Left lung (tissue), 10 donors: Measurements from ENCODE around the gene SMC3. TPM values are rescaled to one million over a fixed set of nuclear protein-coding genes. Genes with fewer than 3 reads are reported as not detected.

Experiments
- ATAC-seq: fragments of 200-7000 bp; cut with Tn5 transposase; one replicate; pipeline ENCODE4 v1.9.1; 2020; ENCODE audit warnings: moderate library complexity
- DNase-seq, 4 donors: peaks; one replicate each; pipeline ENCODE4 v3.0.0-alpha.2; 2013 to 2020
- H3K27ac ChIP-seq, 2 donors: fragments of 200-600 bp; sonication (generic) in 1 of 2; one replicate each; pipeline versions ENCODE4 v1.5.0 to v1.8.0; 2020 to 2021
- H3K27me3 ChIP-seq, 2 donors: fragments of 200-600 bp; sonication (generic) in 1 of 2; one replicate each; pipeline versions ENCODE4 v1.5.0 to v1.8.0; 2020 to 2021
- H3K36me3 ChIP-seq, 2 donors: fragments of 200-600 bp; sonication (generic) in 1 of 2; one replicate each; pipeline versions ENCODE4 v1.5.0 to v1.8.0; 2020 to 2021
- H3K4me1 ChIP-seq, 2 donors: fragments of 200-600 bp; one replicate each; pipeline ENCODE4 v1.8.0; 2021
- H3K4me3 ChIP-seq, 2 donors: fragments of 200-600 bp; sonication (generic) in 1 of 2; one replicate each; pipeline versions ENCODE4 v1.5.0 to v1.8.0; 2020 to 2021; ENCODE audit warnings: mild to moderate bottlenecking in 1 of 2
- H3K9me3 ChIP-seq, 2 donors: fragments of 200-600 bp; sonication (generic) in 1 of 2; one replicate each; pipeline versions ENCODE4 v1.5.0 to v1.8.0; 2020 to 2021
- CTCF ChIP-seq, 2 donors: fragments of 200-600 bp; sonication (generic) in 1 of 2; IDR thresholded peaks; one replicate each; pipeline versions ENCODE4 v1.5.0 to v1.8.0; 2021; ENCODE audit warnings: antibody characterized with exemption in 2 of 2
- intact Hi-C, 2 donors: fragments of 100-400 bp; cut with DNase I; formaldehyde crosslinking; loops; one replicate each; pipeline versions ENCODE4 v1.11.2 to v1.14.2; 2022
- polyA plus RNA-seq, 6 donors: library from polyadenylated mRNA; unstranded; fragments of 120-200 nt; gene quantifications; one replicate each; pipeline ENCODE4 v1.2.1, GENCODE V29; 2013; ENCODE audit not compliant: insufficient read length in 6 of 6
- total RNA-seq, 2 donors: library from RNA; stranded (reverse); fragmentation: NEBNext Ultra II Directional; extraction: Animal tissue kit (Norgen Biotek cat#: 25700); gene quantifications; one replicate each; pipeline ENCODE4 v1.2.1, GENCODE V29; 2021
- donor health status: DM: no; HTN: yes; CAD: no.
- donor health status: DM: no; HTN: no; CAD: no.

SMC3 gene
- total and polyA plus RNA-seq, 8 donors = 26.6 to 94.4 (median 77.6) TPM

DNA sequence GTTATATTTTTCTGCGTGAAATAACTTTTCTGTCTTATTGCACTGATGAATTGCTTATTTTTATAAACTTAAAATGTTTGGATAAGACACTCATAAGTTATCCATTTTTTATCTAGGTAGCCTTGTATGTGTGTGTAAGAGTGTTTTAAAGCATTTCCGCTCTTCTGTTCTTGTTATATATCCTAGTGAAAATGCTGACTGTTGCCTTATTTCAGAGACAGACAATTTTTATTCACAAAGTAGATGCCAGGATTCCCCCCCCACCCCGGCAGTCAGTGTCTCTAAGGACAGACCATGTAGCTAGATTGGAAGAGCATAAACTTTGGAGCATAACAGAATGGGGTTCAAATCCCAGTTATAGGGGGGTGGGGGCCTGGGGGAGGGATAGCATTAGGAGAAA lies 1.6 kb downstream of the SMC3 start:
- H3K4me3 ChIP-seq = peak overlapping the region in 1 of 2 donors; percentile 100

DNA sequence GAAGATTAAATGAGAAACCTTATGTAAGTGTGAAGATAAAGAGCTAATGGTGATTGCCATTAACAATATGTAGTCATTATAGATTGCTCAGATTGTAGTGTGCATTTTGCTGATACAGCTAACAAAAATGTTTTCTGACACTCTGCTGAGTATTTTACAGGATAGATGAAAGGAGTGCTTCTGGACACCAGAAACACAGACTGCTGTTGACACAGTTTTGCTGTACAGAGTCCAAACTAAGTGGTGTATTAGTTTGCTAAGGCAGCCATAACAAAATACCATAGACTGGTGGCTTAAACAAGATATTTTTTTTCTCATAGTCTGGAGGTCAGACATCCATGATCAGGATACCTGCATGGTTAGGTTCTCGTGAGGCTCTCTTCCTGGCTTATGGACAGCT lies 2.2 kb downstream of the SMC3 start:
- H3K27me3 ChIP-seq = no peaks in the 10 kb centered on the region
- H3K4me1 ChIP-seq = peaks cover 4 to 48% of the 10 kb centered on the region in 2 donors
- ATAC-seq (no peak), DNase-seq (no peak)
- intact Hi-C loops = no loop called here
- no peak overlapping the region for H3K4me3 ChIP-seq
- TF ChIP-seq CTCF (IDR thresholded peaks at IDR 0.05) = no peak
- H3K36me3 ChIP-seq = no peaks in the 10 kb centered on the region
- H3K9me3 ChIP-seq = no peaks in the 10 kb centered on the region
- no peak overlapping the region for H3K27ac ChIP-seq

More for the DNA sequence above, 1.6 kb downstream of the SMC3 start:
- H3K27ac ChIP-seq = no peak overlapping the region
- H3K27me3 ChIP-seq = no peaks in the 10 kb centered on the region
- no peak for ATAC-seq
- no peak for DNase-seq
- intact Hi-C loops = no loop called here
- H3K36me3 ChIP-seq = no peaks in the 10 kb centered on the region
- TF ChIP-seq CTCF (IDR thresholded peaks at IDR 0.05) = no peak
- H3K9me3 ChIP-seq = no peaks in the 10 kb centered on the region
- peaks cover 4 to 48% of the 10 kb centered on the region in 2 donors for H3K4me1 ChIP-seq

DNA sequence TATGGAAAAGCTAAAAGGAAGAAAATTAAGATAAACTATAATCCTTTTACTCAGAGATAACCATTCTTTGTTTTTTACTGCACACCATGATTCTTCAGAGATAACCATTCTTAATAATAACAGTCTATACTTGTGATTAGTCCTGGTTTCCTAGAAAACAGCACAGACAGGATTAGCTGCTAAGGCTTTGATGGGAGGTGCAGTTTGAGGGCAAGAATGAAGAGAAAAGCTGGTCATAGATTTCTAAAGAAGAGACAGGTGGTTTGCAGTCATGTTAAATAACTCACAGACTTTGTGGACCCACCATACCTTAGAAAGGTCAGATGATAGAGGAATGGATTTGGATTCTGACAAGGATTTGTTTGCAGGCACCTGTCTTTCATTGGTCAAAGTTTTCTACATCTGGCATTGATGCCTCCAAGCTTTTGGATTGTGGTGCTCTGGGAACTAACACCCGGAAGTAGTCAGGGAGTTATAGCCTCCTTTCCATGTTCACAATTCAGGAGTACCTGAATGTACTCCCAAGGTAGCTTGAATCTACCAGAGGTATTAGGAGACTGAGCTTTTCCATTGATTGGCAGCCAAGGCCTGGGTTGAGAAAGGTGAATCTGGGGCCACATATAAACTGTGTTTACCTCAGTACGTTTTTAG lies 3.7 kb downstream of the SMC3 start:
- H3K9me3 ChIP-seq = no peaks in the 10 kb centered on the region
- peaks cover 4 to 49% of the 10 kb centered on the region in 2 donors for H3K4me1 ChIP-seq
- DNase-seq (no peak), ATAC-seq (no peak)
- H3K27ac ChIP-seq = no peak overlapping the region
- no peaks in the 10 kb centered on the region for H3K27me3 ChIP-seq
- H3K4me3 ChIP-seq = no peak overlapping the region
- no peaks in the 10 kb centered on the region for H3K36me3 ChIP-seq
- no peak for TF ChIP-seq CTCF (IDR thresholded peaks at IDR 0.05)
- intact Hi-C loops = no loop called here

GRCh38 chr10:110572862-110573261 lies 5.4 kb downstream of the SMC3 start:
- no peak for TF ChIP-seq CTCF (IDR thresholded peaks at IDR 0.05)
- peaks cover 0 to 8% of the 10 kb centered on the region in 2 donors for H3K36me3 ChIP-seq
- intact Hi-C loops = no loop called here
- no peak overlapping the region for H3K4me3 ChIP-seq
- DNase-seq (no peak), ATAC-seq (no peak)
- no peak overlapping the region for H3K27ac ChIP-seq
- H3K27me3 ChIP-seq = no peaks in the 10 kb centered on the region
- H3K9me3 ChIP-seq = no peaks in the 10 kb centered on the region
- H3K4me1 ChIP-seq = peaks cover 0 to 43% of the 10 kb centered on the region in 2 donors

DNA sequence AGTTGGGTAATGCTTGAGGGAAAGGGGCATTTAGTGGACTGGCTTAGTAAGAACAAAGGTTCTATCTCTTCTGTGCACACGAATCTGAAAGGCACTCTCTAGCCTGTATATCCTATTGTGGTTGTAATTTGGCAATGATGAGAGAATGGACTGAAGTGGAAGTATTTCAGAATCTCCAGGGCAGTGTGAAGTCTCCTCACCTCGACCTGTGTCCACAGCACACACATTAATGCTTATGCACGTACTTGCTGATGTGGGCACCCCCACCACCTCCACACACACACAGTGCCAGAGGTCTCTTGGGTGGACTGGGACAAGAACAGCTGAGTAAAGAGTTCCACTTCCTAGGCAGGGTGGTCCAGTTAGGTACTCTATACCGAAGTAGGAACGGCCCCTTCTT lies 6.9 kb downstream of the SMC3 start:
- intact Hi-C loops = no loop called here
- TF ChIP-seq CTCF (IDR thresholded peaks at IDR 0.05) = no peak
- no peaks in the 10 kb centered on the region for H3K27me3 ChIP-seq

More for the DNA sequence above, 6.9 kb downstream of the SMC3 start:
- ATAC-seq (no peak), DNase-seq (no peak)
- no peak overlapping the region for H3K4me3 ChIP-seq
- H3K9me3 ChIP-seq = no peaks in the 10 kb centered on the region
- peaks cover 0 to 24% of the 10 kb centered on the region in 2 donors for H3K36me3 ChIP-seq
- peaks cover 0 to 31% of the 10 kb centered on the region in 2 donors for H3K4me1 ChIP-seq
- no peak overlapping the region for H3K27ac ChIP-seq
